A549 (cell line): Measurements from ENCODE around the gene WASF2. TPM values are rescaled to one million over a fixed set of nuclear protein-coding genes. Genes with fewer than 3 reads are reported as not detected.
"Not testable (repeated sequence)": the region's sequence is repeated elsewhere in the genome, so short reads cannot be mapped to it uniquely, and the experiment has no call there.

Experiments
- ATAC-seq, 2 experiments: fragments of 200-7000 bp in 1 of 2; fragments of >200 bp in 1 of 2; cut with Nextera tagmentation in 1 of 2; cut with Tn5 transposase in 1 of 2; 3 replicates each; pipeline versions ENCODE4 v1.8.0 to v1.9.1; 2018 to 2020; ENCODE audit warnings: mild to moderate bottlenecking in 1 of 2, moderate library complexity in 1 of 2
- CTCF ChIA-PET: fragments of 300-600 bp; sonication (Branson Sonifier 250); formaldehyde crosslinking; extraction: SDS; loops from one replicate; lab custom pipeline; 2021; ENCODE audit warnings: antibody characterized with exemption, inconsistent platforms; lab: Yijun Ruan, JAX
- POLR2A ChIA-PET: fragments of 350-600 bp; formaldehyde crosslinking; extraction: SDS; loops from one replicate; lab custom pipeline; 2021; ENCODE audit warnings: antibody characterized with exemption, inconsistent platforms; lab: Yijun Ruan, JAX
- DNase-seq, 2 experiments: peaks; one replicate each; pipeline versions ENCODE4 v3.0.0 to v3.0.0-alpha.2; 2011 to 2016; ENCODE audit warnings: low read depth in 1 of 2, low spot score in 1 of 2
- FAIRE-seq: peaks from 2 replicates; lab custom pipeline; 2011; peaks lifted over from hg19 to GRCh38; lab: Jason Lieb, UNC
- H3K27ac ChIP-seq, 2 experiments: fragments of >200 bp; sonication (Bioruptor Twin); formaldehyde crosslinking; 3 replicates each; pipeline ENCODE4 v1.5.1; 2016 to 2017
- H3K4me1 ChIP-seq: fragments of >200 bp; sonication (Bioruptor Twin); formaldehyde crosslinking; 3 replicates; pipeline ENCODE4 v1.6.1; 2016
- H3K4me2 ChIP-seq: fragments of >200 bp; sonication (Bioruptor Twin); formaldehyde crosslinking; 3 replicates; pipeline ENCODE4 v1.6.1; 2016
- H3K4me3 ChIP-seq: fragments of >200 bp; sonication (Bioruptor Twin); formaldehyde crosslinking; 3 replicates; pipeline ENCODE4 v1.5.1; 2016
- H3K9me3 ChIP-seq: fragments of >200 bp; sonication (Bioruptor Twin); formaldehyde crosslinking; 3 replicates; pipeline ENCODE4 v1.6.1; 2016
- CBX2 ChIP-seq: fragments of 200-600 bp; sonication (generic); IDR thresholded peaks from 2 replicates; pipeline ENCODE4 v1.6.1; 2016; ENCODE audit warnings: low read depth, mild to moderate bottlenecking, borderline replicate concordance
- CEBPB ChIP-seq, 2 experiments: fragments of >200 bp in 1 of 2; sonication (Bioruptor Twin) in 1 of 2; formaldehyde crosslinking in 1 of 2; IDR thresholded peaks; 2 replicates each; pipeline ENCODE4 v1.6.1; 2012 to 2016
- ESRRA ChIP-seq: fragments of 150-350 bp; IDR thresholded peaks from 2 replicates; pipeline ENCODE4 v1.6.1; 2014; ENCODE audit warnings: mild to moderate bottlenecking, low read length, borderline replicate concordance
- FOSB ChIP-seq: fragments of 250-450 bp; sonication (Bioruptor Pico); IDR thresholded peaks from 2 replicates; pipeline ENCODE4 v1.5.0; 2020; ENCODE audit warnings: mild to moderate bottlenecking, moderate library complexity
- FOSL2 ChIP-seq, 2 experiments: fragments of 450-650 bp in 1 of 2; fragments of >200 bp in 1 of 2; sonication (Bioruptor Twin) in 1 of 2; formaldehyde crosslinking; IDR thresholded peaks; 2 replicates each; pipeline versions ENCODE4 v1.5.0 to v1.6.1; 2016 to 2020; ENCODE audit warnings: mild to moderate bottlenecking in 1 of 2, moderate library complexity in 1 of 2
- HDAC2 ChIP-seq: fragments of 200-600 bp; sonication (generic); IDR thresholded peaks from 2 replicates; pipeline ENCODE4 v1.6.1; 2016
- HEYL ChIP-seq: fragments of 250-450 bp; sonication (Bioruptor Pico); IDR thresholded peaks from 2 replicates; pipeline ENCODE4 v1.8.0; 2021; ENCODE audit warnings: mild to moderate bottlenecking, moderate library complexity
- HOXA7 ChIP-seq: fragments of 250-450 bp; sonication (Bioruptor Pico); IDR thresholded peaks from 2 replicates; pipeline ENCODE4 v1.5.0; 2020; ENCODE audit warnings: mild to moderate bottlenecking, moderate library complexity
- JUN ChIP-seq, 2 experiments: fragments of >200 bp; sonication (Bioruptor Twin); formaldehyde crosslinking; IDR thresholded peaks; 2 replicates in 1 of 2; 3 replicates in 1 of 2; pipeline ENCODE4 v1.6.1; 2016 to 2017
- JUNB ChIP-seq: fragments of >200 bp; sonication (Bioruptor Twin); formaldehyde crosslinking; IDR thresholded peaks from 2 replicates; pipeline ENCODE4 v1.6.1; 2016
- NR3C1 ChIP-seq: fragments of >200 bp; sonication (Bioruptor Twin); formaldehyde crosslinking; IDR thresholded peaks from 3 replicates; pipeline ENCODE4 v1.6.1; 2017
- RAD21 ChIP-seq, 2 experiments: fragments of >200 bp in 1 of 2; sonication (Bioruptor Twin) in 1 of 2; formaldehyde crosslinking in 1 of 2; IDR thresholded peaks in 1 of 2; conservative IDR thresholded peaks in 1 of 2; 2 replicates in 1 of 2; 3 replicates in 1 of 2; pipeline ENCODE4 v1.6.1; 2012 to 2018; ENCODE audit warnings: inconsistent platforms in 1 of 2
- RFX5 ChIP-seq: fragments of 450-650 bp; IDR thresholded peaks from 2 replicates; pipeline ENCODE4 v1.7.1; 2014; ENCODE audit warnings: antibody characterized with exemption, mild to moderate bottlenecking, moderate library complexity
- SMC3 ChIP-seq: fragments of >200 bp; sonication (Bioruptor Twin); formaldehyde crosslinking; IDR thresholded peaks from 3 replicates; pipeline ENCODE4 v1.6.1; 2018; ENCODE audit warnings: inconsistent platforms
- SREBF2 ChIP-seq: fragments of 450-650 bp; IDR thresholded peaks from 2 replicates; pipeline ENCODE4 v1.6.1; 2014; ENCODE audit warnings: mild to moderate bottlenecking, moderate library complexity
- WGBS: methylation state at CpG from one replicate; pipeline ENCODE4 v1.1.6; 2017; ENCODE audit errors: missing lambda C conversion rate; 5-methylcytosine and 5-hydroxymethylcytosine counted together
- polyA plus RNA-seq, 4 experiments: library from polyadenylated mRNA; depleted of rRNA in 3 of 4; stranded (reverse); fragments of >200 nt; fragmentation: RNase III in 1 of 4; extraction: RNeasy Plus Mini Kit Qiagen cat#74134 plus additional on column Dnase treatment in 1 of 4; gene quantifications; 2 replicates in 3 of 4; 3 replicates in 1 of 4; pipeline ENCODE4 v1.2.3, GENCODE V29; 2011 to 2017
- TF ChIP-seq, protein P1 (sequence below): fragments of 150-350 bp; IDR thresholded peaks from 2 replicates; pipeline ENCODE4 v1.6.1; 2014; ENCODE audit warnings: low read depth, mild to moderate bottlenecking, low read length
- TF ChIP-seq, protein P2 (sequence below): IDR thresholded peaks from 2 replicates; pipeline ENCODE4 v1.6.1; 2012; ENCODE audit warnings: low read depth, borderline replicate concordance
- TF ChIP-seq, protein P3 (sequence below): fragments of 250-450 bp; sonication (Bioruptor Pico); IDR thresholded peaks from 2 replicates; pipeline ENCODE4 v1.5.0; 2021; ENCODE audit warnings: mild to moderate bottlenecking, moderate library complexity, borderline replicate concordance

WASF2 gene
- polyA plus RNA-seq, 2 of the 4 experiments (the other 2 are of a cell fraction), result 22.7 to 44.9 TPM

DNA sequence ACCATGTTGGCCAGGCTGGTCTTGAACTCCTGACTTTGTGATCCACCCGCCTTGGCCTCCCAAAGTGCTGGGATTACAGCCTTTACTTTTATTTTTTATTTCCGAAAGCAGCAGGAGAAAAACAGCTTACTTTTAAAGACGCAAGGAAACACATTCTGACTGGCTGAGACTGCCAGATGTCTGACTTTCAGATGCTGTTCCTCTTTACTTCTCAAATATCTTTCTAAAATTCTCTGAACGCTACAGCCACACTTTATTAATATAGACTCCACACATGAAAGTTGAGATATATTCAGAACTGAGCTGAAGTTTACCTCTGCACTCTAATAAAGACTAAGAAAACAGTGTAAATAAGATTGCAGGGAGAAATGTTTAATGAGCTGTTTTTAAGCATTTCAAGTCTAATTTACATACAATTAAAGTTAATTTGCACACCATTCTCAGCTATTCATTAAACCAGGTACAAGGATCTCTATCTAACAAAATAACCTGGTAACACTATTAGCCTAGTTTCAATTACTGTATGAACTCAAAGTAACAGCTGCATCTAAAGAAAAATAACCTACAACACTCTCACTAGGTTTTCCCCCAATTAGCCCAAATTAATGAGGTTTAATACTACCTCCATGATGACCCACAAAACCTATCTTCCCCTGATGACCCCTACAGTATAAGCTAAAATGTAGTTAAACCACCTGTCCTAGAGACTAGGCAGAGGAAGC lies 24.9 kb downstream of the WASF2 start:
- no peak for FAIRE-seq
- ChIA-PET CTCF (interaction anchor here (0.6 to 2.3 kb wide), 8 partner anchors 11 to 132 kb away, joined by 3 to 6 read pairs (median 3); no protein-coding TSS in a partner anchor), POLR2A (no interaction called here)
- Histone ChIP-seq H3K27ac (no peak overlapping the region), H3K4me1 (peaks cover 7% of the 10 kb centered on the region; the same call in 2 of the 3 replicates), H3K4me2 (no peak overlapping the region), H3K4me3 (no peak overlapping the region), H3K9me3 (no peaks in the 10 kb centered on the region)
- no peak for TF ChIP-seq SREBF2
- TF ChIP-seq, protein P1, sequence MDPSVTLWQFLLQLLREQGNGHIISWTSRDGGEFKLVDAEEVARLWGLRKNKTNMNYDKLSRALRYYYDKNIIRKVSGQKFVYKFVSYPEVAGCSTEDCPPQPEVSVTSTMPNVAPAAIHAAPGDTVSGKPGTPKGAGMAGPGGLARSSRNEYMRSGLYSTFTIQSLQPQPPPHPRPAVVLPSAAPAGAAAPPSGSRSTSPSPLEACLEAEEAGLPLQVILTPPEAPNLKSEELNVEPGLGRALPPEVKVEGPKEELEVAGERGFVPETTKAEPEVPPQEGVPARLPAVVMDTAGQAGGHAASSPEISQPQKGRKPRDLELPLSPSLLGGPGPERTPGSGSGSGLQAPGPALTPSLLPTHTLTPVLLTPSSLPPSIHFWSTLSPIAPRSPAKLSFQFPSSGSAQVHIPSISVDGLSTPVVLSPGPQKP, result no peak
- no peak for TF ChIP-seq ESRRA
- TF ChIP-seq, protein P2, sequence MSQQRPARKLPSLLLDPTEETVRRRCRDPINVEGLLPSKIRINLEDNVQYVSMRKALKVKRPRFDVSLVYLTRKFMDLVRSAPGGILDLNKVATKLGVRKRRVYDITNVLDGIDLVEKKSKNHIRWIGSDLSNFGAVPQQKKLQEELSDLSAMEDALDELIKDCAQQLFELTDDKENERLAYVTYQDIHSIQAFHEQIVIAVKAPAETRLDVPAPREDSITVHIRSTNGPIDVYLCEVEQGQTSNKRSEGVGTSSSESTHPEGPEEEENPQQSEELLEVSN, result no peak
- TF ChIP-seq, protein P3, sequence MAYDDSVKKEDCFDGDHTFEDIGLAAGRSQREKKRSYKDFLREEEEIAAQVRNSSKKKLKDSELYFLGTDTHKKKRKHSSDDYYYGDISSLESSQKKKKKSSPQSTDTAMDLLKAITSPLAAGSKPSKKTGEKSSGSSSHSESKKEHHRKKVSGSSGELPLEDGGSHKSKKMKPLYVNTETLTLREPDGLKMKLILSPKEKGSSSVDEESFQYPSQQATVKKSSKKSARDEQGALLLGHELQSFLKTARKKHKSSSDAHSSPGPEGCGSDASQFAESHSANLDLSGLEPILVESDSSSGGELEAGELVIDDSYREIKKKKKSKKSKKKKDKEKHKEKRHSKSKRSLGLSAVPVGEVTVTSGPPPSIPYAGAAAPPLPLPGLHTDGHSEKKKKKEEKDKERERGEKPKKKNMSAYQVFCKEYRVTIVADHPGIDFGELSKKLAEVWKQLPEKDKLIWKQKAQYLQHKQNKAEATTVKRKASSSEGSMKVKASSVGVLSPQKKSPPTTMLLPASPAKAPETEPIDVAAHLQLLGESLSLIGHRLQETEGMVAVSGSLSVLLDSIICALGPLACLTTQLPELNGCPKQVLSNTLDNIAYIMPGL (CRISPR knock-in tag), result no peak
- no peak for TF ChIP-seq SMC3
- no peak for TF ChIP-seq NR3C1
- TF ChIP-seq JUNB, result no peak
- no peak for TF ChIP-seq HOXA7 (CRISPR knock-in tag)
- no peak for ATAC-seq
- no peak for DNase-seq
- WGBS, result 92% methylated on average over 4 of the region's 4 CpGs

DNA sequence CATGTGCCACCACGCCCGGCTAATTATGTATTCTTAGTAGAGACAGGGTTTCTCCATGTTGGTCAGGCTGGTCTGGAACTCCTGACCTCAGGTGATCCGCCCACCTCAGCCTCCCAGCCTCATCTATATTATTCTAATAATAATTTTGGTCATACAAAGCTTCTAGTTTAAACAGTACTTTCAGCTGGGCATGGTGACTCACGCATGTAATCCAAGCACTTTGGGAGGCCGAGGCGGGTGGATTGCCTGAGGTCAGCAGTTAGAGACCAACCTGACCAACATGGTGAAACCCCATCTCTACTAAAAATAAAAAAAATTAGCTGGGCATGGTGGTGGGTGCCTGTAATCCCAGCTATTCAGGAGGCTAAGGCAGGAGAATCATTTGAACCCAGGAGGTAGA lies 26.1 kb downstream of the WASF2 start:
- POLR2A ChIA-PET, DNase-seq, FAIRE-seq, H3K9me3 ChIP-seq, H3K4me2 ChIP-seq, H3K27ac ChIP-seq, H3K4me3 ChIP-seq, H3K4me1 ChIP-seq, ATAC-seq: not testable (repeated sequence)
- WGBS, result 84% methylated on average over 6 of the region's 6 CpGs
- CTCF ChIA-PET, result interaction anchor here (0.6 to 2.3 kb wide), 4 partner anchors 10 to 68 kb away, joined by 3 to 6 read pairs (median 4); no protein-coding TSS in a partner anchor

DNA sequence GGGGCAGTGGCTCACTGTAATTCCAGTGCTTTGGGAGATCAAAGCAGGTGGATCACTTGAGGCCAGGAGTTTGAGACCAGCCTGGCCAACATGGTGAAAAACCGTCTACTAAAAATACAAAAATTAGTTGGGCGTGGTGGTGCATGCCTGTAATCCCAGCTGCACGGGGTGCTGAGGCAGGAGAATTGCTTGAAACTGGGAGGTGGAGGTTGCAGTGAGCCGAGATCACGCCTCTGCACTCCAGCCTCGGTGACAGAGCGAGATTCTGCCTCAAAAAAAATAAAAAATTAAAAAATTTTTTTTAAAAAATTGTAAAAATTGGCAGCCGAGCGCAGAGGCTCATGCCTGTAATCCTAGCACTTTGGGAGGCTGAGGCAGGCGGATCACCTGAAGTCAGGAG lies 31.4 kb downstream of the WASF2 start:
- not testable (repeated sequence) for DNase-seq
- WGBS, result 94% methylated on average over 10 of the region's 10 CpGs

DNA sequence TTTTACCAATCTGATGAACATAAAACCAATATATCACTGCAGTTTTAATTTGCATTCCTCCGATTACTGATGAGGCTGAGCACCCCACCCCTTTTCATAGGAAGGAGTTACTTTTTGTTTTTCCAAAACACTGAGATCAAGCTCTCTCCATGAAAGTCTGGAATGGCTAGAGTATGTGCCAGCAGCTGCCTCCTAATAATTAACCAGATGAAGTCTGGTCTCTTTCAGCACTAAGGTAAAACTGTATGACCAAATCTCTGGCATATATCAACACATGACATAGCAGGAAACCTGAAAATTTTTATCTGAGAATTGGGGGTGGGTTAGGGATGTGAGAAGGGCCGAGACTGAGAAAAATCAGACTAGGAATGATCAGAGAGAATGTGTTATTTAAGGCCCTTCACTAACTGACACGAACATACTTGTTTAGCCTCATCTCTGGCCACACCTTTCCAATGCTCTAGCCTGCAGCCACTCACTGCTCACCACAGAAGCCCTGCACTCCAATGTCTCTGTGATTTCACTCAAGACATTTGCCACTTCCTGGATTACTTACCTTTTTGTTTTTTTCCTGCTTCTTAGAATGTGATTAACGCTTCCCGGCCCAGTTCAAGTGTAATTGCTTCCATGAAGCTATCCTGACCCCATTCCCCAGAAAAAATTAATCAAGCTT lies 34.7 kb downstream of the WASF2 start:
- Histone ChIP-seq H3K9me3 (no peaks in the 10 kb centered on the region), H3K4me2 (peak overlapping the region; percentile 45), H3K27ac (peak overlapping the region in 1 of 2 experiments; percentile 48; a peak in 3 of 6 replicates), H3K4me1 (peaks cover 10% of the 10 kb centered on the region), H3K4me3 (no peak overlapping the region)
- no peak for TF ChIP-seq RAD21 (conservative IDR thresholded peaks at IDR 0.05 in 1 of 2, IDR thresholded peaks at IDR 0.05 in 1 of 2)
- TF ChIP-seq HEYL, result no peak
- TF ChIP-seq FOSL2 (IDR thresholded peaks at IDR 0.05), result no peak
- TF ChIP-seq FOSL2 (CRISPR knock-in tag; IDR thresholded peaks at IDR 0.05), result no peak
- no peak for TF ChIP-seq HDAC2
- TF ChIP-seq RFX5, result no peak
- TF ChIP-seq CBX2, result no peak
- no peak for TF ChIP-seq FOSB (CRISPR knock-in tag)
- TF ChIP-seq JUN (IDR thresholded peaks at IDR 0.05), result no peak
- no peak for TF ChIP-seq CEBPB (IDR thresholded peaks at IDR 0.05)
- TF ChIP-seq SREBF2, result no peak
- POLR2A ChIA-PET, result no interaction called here
- DNase-seq (peak in 1 of 2 experiments; percentile 5), FAIRE-seq (no peak), ATAC-seq (peak in 1 of 2 experiments; percentile 46; a peak in 1 of 6 replicates)
- WGBS, result 67% methylated on average over 5 of the region's 5 CpGs
- CTCF ChIA-PET, result interaction anchor here (0.6 to 0.8 kb wide), 3 partner anchors 39 to 150 kb away, joined by 3 read pairs; no protein-coding TSS in a partner anchor

More for the DNA sequence above, 31.4 kb downstream of the WASF2 start:
- FAIRE-seq, H3K4me3 ChIP-seq, ATAC-seq, POLR2A ChIA-PET, H3K27ac ChIP-seq, CTCF ChIA-PET, H3K9me3 ChIP-seq, H3K4me2 ChIP-seq: not testable (repeated sequence)
- H3K4me1 ChIP-seq, result peaks cover 10% of the 10 kb centered on the region
